Neural progenitor cell (in vitro differentiated cells): ENCODE results near the gene FIG4. TPM values are rescaled to one million over a fixed set of nuclear protein-coding genes. Genes with fewer than 3 reads are reported as not detected.

ENCODE experiments used
- DNase-seq: peaks from one replicate; pipeline ENCODE4 v3.0.0-alpha.2; 2016; ENCODE audit warnings: low spot score
- H2AFZ ChIP-seq: fragments of 200-600 bp; sonication (generic); replicated peaks from 2 replicates; pipeline ENCODE4 v1.6.1; 2016; ENCODE audit warnings: antibody characterized with exemption
- H3F3A ChIP-seq: fragments of 200-600 bp; sonication (generic); 2 replicates; pipeline ENCODE4 v1.6.1; 2016; ENCODE audit warnings: antibody characterized with exemption, low read depth
- H3K27ac ChIP-seq: fragments of 200-600 bp; sonication (generic); 2 replicates; pipeline ENCODE4 v1.5.1; 2016; ENCODE audit warnings: mild to moderate bottlenecking
- H3K27me3 ChIP-seq: fragments of 200-600 bp; sonication (generic); 2 replicates; pipeline ENCODE4 v1.6.1; 2016; ENCODE audit warnings: mild to moderate bottlenecking, moderate library complexity
- H3K36me3 ChIP-seq: fragments of 200-600 bp; sonication (generic); 2 replicates; pipeline ENCODE4 v1.5.1; 2016
- H3K4me1 ChIP-seq: fragments of 200-600 bp; sonication (generic); 2 replicates; pipeline ENCODE4 v1.6.1; 2016; ENCODE audit warnings: mixed run types
- H3K4me2 ChIP-seq: fragments of 200-600 bp; sonication (generic); 2 replicates; pipeline ENCODE4 v1.6.1; 2016
- H3K4me3 ChIP-seq: fragments of 200-600 bp; sonication (generic); 2 replicates; pipeline ENCODE4 v1.5.1; 2016
- H3K79me2 ChIP-seq: fragments of 200-600 bp; sonication (generic); 2 replicates; pipeline ENCODE4 v1.6.1; 2016; ENCODE audit warnings: low read depth
- H3K9ac ChIP-seq: fragments of 200-600 bp; sonication (generic); 2 replicates; pipeline ENCODE4 v1.6.1; 2016
- H3K9me3 ChIP-seq: fragments of 200-600 bp; sonication (generic); 2 replicates; pipeline ENCODE4 v1.5.1; 2016; ENCODE audit warnings: low read depth
- H4K20me1 ChIP-seq: fragments of 200-600 bp; sonication (generic); 2 replicates; pipeline ENCODE4 v1.6.1; 2016; ENCODE audit warnings: low read depth
- H3K27ac Mint-ChIP-seq: 3 replicates; pipeline ENCODE4 v1.8.0; 2021; ENCODE audit warnings: mixed read lengths
- H3K27me3 Mint-ChIP-seq: 2 replicates; pipeline ENCODE4 v1.8.0; 2022; ENCODE audit warnings: low read depth, mild to moderate bottlenecking, inconsistent platforms, moderate library complexity, mixed read lengths; ENCODE audit not compliant: insufficient read depth
- H3K36me3 Mint-ChIP-seq: 3 replicates; pipeline ENCODE4 v1.8.0; 2021; ENCODE audit warnings: mixed read lengths
- H3K4me1 Mint-ChIP-seq: 3 replicates; pipeline ENCODE4 v1.8.0; 2021; ENCODE audit warnings: mixed read lengths
- H3K4me3 Mint-ChIP-seq: 3 replicates; pipeline ENCODE4 v1.8.0; 2021; ENCODE audit warnings: mild to moderate bottlenecking, moderate library complexity, mixed read lengths
- H3K9me3 Mint-ChIP-seq: 3 replicates; pipeline ENCODE4 v1.8.0; 2020; ENCODE audit warnings: mixed read lengths
- EZH2 ChIP-seq: fragments of 200-600 bp; sonication (generic); IDR thresholded peaks from 2 replicates; pipeline ENCODE4 v1.6.1; 2017; ENCODE audit warnings: antibody characterized with exemption, mild to moderate bottlenecking, moderate library complexity
- EZH2phosphoT487 ChIP-seq: fragments of 200-600 bp; sonication (generic); IDR thresholded peaks from 2 replicates; pipeline ENCODE4 v1.6.1; 2017; ENCODE audit warnings: antibody characterized with exemption
- total RNA-seq: library from RNA; depleted of rRNA; stranded (reverse); fragments of >200 nt; gene quantifications from 2 replicates; pipeline ENCODE4 v1.2.3, GENCODE V29; 2015; ENCODE audit warnings: low replicate concordance
- TF ChIP-seq, protein P1 (sequence below): fragments of 200-600 bp; sonication (generic); IDR thresholded peaks from 2 replicates; pipeline ENCODE4 v1.5.1; 2017; ENCODE audit warnings: antibody characterized with exemption, mild to moderate bottlenecking

Gene FIG4
- total RNA-seq, 1 donor from 2014 or later, result 51.3 TPM

DNA sequence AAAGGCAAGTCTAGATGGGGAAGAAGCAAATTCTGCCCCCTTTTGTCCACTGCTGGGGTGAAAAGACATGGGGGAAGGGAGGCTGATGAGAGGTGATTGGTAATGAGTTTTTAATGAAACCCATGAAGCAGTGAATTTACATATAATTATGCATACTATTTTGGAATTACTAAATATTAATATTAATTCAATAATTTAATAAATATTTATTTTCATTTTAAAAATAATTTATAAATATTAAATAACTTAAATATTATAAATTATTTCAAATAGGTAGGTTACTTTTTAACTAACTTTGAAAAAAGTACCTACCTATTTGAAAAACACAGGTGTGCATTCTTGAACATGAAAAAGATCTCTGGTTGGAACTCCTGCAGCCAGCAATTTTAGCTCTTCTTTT lies 148.9 kb downstream of the FIG4 start:
- no peak for DNase-seq

DNA sequence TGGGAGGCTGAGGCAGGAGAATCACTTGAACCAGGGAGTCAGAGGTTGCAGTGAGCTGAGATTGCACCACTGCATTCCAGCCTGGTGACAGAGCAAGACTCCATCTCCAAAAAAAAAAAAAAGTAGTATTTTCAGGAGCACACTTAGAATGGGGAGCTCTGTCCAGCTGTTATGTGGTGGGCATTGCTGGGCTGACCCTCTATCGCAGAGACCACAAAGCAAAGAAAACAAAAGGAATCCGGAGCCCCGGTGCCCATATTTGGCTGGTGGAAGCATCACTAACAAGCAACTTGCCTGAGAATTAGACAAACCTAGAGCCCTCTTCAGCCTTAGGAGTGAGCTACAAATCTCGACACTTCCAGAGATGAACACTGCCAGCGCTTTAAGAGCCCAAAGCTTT lies 149.7 kb downstream of the FIG4 start:
- no peak overlapping the region for H3K4me3 Mint-ChIP-seq
- Histone ChIP-seq H3K4me2 (no peak overlapping the region), H3K4me3 (no peak overlapping the region), H3K4me1 (no peaks in the 10 kb centered on the region), H4K20me1 (no peaks in the 10 kb centered on the region), H2AFZ (no peak overlapping the region), H3K27me3 (no peaks in the 10 kb centered on the region), H3K27ac (no peak overlapping the region), H3K9me3 (no peaks in the 10 kb centered on the region), H3F3A (no peaks in the 10 kb centered on the region), H3K79me2 (no peaks in the 10 kb centered on the region), H3K9ac (no peak overlapping the region), H3K36me3 (no peaks in the 10 kb centered on the region)
- no peaks in the 10 kb centered on the region for H3K9me3 Mint-ChIP-seq
- H3K27ac Mint-ChIP-seq, result peak overlapping the region; percentile 9
- no peak for DNase-seq
- no peaks in the 10 kb centered on the region for H3K27me3 Mint-ChIP-seq
- H3K4me1 Mint-ChIP-seq, result no peaks in the 10 kb centered on the region
- TF ChIP-seq EZH2 (no peak), EZH2phosphoT487 (no peak)
- TF ChIP-seq, protein P1, sequence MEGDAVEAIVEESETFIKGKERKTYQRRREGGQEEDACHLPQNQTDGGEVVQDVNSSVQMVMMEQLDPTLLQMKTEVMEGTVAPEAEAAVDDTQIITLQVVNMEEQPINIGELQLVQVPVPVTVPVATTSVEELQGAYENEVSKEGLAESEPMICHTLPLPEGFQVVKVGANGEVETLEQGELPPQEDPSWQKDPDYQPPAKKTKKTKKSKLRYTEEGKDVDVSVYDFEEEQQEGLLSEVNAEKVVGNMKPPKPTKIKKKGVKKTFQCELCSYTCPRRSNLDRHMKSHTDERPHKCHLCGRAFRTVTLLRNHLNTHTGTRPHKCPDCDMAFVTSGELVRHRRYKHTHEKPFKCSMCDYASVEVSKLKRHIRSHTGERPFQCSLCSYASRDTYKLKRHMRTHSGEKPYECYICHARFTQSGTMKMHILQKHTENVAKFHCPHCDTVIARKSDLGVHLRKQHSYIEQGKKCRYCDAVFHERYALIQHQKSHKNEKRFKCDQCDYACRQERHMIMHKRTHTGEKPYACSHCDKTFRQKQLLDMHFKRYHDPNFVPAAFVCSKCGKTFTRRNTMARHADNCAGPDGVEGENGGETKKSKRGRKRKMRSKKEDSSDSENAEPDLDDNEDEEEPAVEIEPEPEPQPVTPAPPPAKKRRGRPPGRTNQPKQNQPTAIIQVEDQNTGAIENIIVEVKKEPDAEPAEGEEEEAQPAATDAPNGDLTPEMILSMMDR, result no peak
- H3K36me3 Mint-ChIP-seq, result no peaks in the 10 kb centered on the region

More for the DNA sequence above, 148.9 kb downstream of the FIG4 start:
- Histone ChIP-seq H4K20me1 (no peaks in the 10 kb centered on the region), H3K4me2 (no peak overlapping the region), H3K9me3 (no peaks in the 10 kb centered on the region), H3K4me3 (no peak overlapping the region), H2AFZ (no peak overlapping the region), H3K36me3 (no peaks in the 10 kb centered on the region), H3K4me1 (no peaks in the 10 kb centered on the region), H3K79me2 (no peaks in the 10 kb centered on the region), H3K27ac (no peak overlapping the region), H3K9ac (no peak overlapping the region), H3K27me3 (no peaks in the 10 kb centered on the region), H3F3A (no peaks in the 10 kb centered on the region)
- H3K4me1 Mint-ChIP-seq, result no peaks in the 10 kb centered on the region
- no peak overlapping the region for H3K27ac Mint-ChIP-seq
- TF ChIP-seq, protein P1, result no peak
- TF ChIP-seq EZH2 (no peak), EZH2phosphoT487 (no peak)
- H3K27me3 Mint-ChIP-seq, result no peaks in the 10 kb centered on the region
- no peak overlapping the region for H3K4me3 Mint-ChIP-seq
- no peaks in the 10 kb centered on the region for H3K9me3 Mint-ChIP-seq
- no peaks in the 10 kb centered on the region for H3K36me3 Mint-ChIP-seq

DNA sequence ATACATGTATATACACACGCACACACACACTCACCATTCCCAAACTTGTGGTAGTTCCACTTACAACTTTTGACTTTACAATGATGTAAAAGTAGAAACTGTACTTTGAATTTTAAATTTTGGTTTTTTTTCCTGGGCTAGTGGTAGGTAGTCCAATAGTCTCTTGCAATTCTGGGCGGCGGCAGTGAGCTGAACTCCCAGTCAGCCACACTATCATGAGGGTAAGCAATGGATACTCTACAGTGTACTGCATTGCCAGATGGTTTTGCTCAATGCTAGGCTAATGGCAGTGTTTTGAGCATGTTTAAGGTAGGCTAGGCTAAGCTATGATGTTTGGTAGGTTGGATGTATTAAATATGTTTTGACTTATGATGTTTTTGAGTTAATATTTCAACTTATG lies 150.8 kb downstream of the FIG4 start:
- Histone ChIP-seq H2AFZ (no peak overlapping the region), H3K9me3 (no peaks in the 10 kb centered on the region), H3K27me3 (no peaks in the 10 kb centered on the region), H4K20me1 (no peaks in the 10 kb centered on the region), H3F3A (no peaks in the 10 kb centered on the region), H3K4me2 (no peak overlapping the region), H3K9ac (no peak overlapping the region), H3K27ac (no peak overlapping the region), H3K79me2 (no peaks in the 10 kb centered on the region), H3K4me1 (no peaks in the 10 kb centered on the region), H3K4me3 (no peak overlapping the region), H3K36me3 (no peaks in the 10 kb centered on the region)
- Mint-ChIP-seq H3K9me3 (no peaks in the 10 kb centered on the region), H3K4me3 (no peak overlapping the region), H3K27ac (no peak overlapping the region), H3K36me3 (no peaks in the 10 kb centered on the region), H3K27me3 (no peaks in the 10 kb centered on the region), H3K4me1 (no peaks in the 10 kb centered on the region)
- no peak for DNase-seq
- TF ChIP-seq, protein P1, result no peak
- TF ChIP-seq EZH2phosphoT487 (no peak), EZH2 (no peak)

DNA sequence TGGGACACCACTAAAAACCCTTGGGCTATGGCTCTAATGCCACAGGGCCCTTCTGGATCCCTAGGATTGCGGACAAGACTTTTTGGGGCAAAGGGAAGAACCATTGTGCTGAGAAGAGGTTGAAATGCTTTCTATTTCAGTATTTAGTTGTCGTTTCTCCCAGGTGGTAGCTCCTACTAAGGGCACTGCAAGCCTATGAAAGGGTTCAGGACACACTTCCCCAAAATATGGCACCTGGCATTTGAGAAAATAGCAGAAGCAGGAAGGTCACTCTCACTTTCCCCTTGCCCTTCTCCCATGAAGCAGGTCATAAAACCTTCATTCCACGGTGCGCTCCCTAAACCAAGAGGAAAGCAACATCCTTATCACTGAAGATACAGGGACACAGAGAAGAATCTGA lies 161.6 kb downstream of the FIG4 start:
- Histone ChIP-seq H3F3A (no peaks in the 10 kb centered on the region), H3K9me3 (no peaks in the 10 kb centered on the region), H3K4me1 (no peaks in the 10 kb centered on the region), H3K27me3 (no peaks in the 10 kb centered on the region), H4K20me1 (no peaks in the 10 kb centered on the region), H3K79me2 (no peaks in the 10 kb centered on the region), H3K36me3 (no peaks in the 10 kb centered on the region), H3K9ac (no peak overlapping the region), H3K4me2 (no peak overlapping the region), H2AFZ (no peak overlapping the region), H3K4me3 (no peak overlapping the region), H3K27ac (no peak overlapping the region)
- no peaks in the 10 kb centered on the region for H3K36me3 Mint-ChIP-seq
- H3K4me3 Mint-ChIP-seq, result no peak overlapping the region
- no peak overlapping the region for H3K27ac Mint-ChIP-seq
- no peak for TF ChIP-seq EZH2
- TF ChIP-seq, protein P1, result no peak
- no peak for TF ChIP-seq EZH2phosphoT487
- no peaks in the 10 kb centered on the region for H3K27me3 Mint-ChIP-seq
- H3K9me3 Mint-ChIP-seq, result no peaks in the 10 kb centered on the region
- no peak for DNase-seq
- H3K4me1 Mint-ChIP-seq, result no peaks in the 10 kb centered on the region
